SIG-M5 (cell line): Measurements from ENCODE around the gene COX6A2.
"Not testable (repeated sequence)": the region's sequence is repeated elsewhere in the genome, so short reads cannot be mapped to it uniquely, and the experiment has no call there.

Experiments
- DNase-seq: peaks from one replicate; lab custom pipeline; 2025; lab: John Stamatoyannopoulos, UW

Gene COX6A2

GRCh38 chr16:31438414-31438813, 10.3 kb upstream of the COX6A2 start:
- no peak for DNase-seq

- no peak for DNase-seq
Observed at GRCh38 chr16:31436221-31437045, 8.3 kb upstream of the COX6A2 start.

GRCh38 chr16:31435341-31436220, 7.4 kb upstream of the COX6A2 start:
- DNase-seq, result no peak

- no peak for DNase-seq
Observed at GRCh38 chr16:31430380-31431052, 2.4 kb upstream of the COX6A2 start.

GRCh38 chr16:31429796-31430195, 1.6 kb upstream of the COX6A2 start:
- DNase-seq, result no peak

- DNase-seq, result no peak
Observed at GRCh38 chr16:31429314-31429713, 1.2 kb upstream of the COX6A2 start.

- DNase-seq, result no peak
Observed at GRCh38 chr16:31428638-31429247, 583 bp upstream of the COX6A2 start.

GRCh38 chr16:31427441-31428278, 500 bp downstream of the COX6A2 start:
- DNase-seq, result no peak

- no peak for DNase-seq
Observed at GRCh38 chr16:31423801-31424200, 4.4 kb downstream of the COX6A2 start.

GRCh38 chr16:31423241-31423640, 4.9 kb downstream of the COX6A2 start:
- DNase-seq, result no peak

- no peak for DNase-seq
Observed at GRCh38 chr16:31421587-31421986, 6.6 kb downstream of the COX6A2 start.

- no peak for DNase-seq
Observed at GRCh38 chr16:31420037-31420436, 8.1 kb downstream of the COX6A2 start.

GRCh38 chr16:31417916-31418315, 10.2 kb downstream of the COX6A2 start:
- DNase-seq, result no peak

GRCh38 chr16:31417036-31417435, 11.1 kb downstream of the COX6A2 start:
- not testable (repeated sequence) for DNase-seq

GRCh38 chr16:31416371-31416770, 11.8 kb downstream of the COX6A2 start:
- DNase-seq, result no peak

GRCh38 chr16:31414706-31415105, 13.5 kb downstream of the COX6A2 start:
- DNase-seq, result no peak

GRCh38 chr16:31413943-31414342, 14.2 kb downstream of the COX6A2 start:
- no peak for DNase-seq

GRCh38 chr16:31413381-31413780, 14.8 kb downstream of the COX6A2 start:
- no peak for DNase-seq

- no peak for DNase-seq
Observed at GRCh38 chr16:31412750-31413149, 15.4 kb downstream of the COX6A2 start.

- DNase-seq, result no peak
Observed at GRCh38 chr16:31411024-31411844, 16.9 kb downstream of the COX6A2 start.
